Hindlimb muscle (tissue), 1 donor: ENCODE measurements around the gene ZHX3. TPM values are rescaled to one million over a fixed set of nuclear protein-coding genes. Genes with fewer than 3 reads are reported as not detected.
A peak's percentile ranks its signal among the peaks of the same experiment; 100 is the strongest.

ENCODE experiments used
- DNase-seq: peaks from one replicate; pipeline ENCODE4 v3.0.0-alpha.2; 2013
- polyA plus RNA-seq: library from polyadenylated mRNA; unstranded; fragments of 120-200 nt; gene quantifications from one replicate; pipeline ENCODE4 v1.2.1, GENCODE V29; 2013; ENCODE audit not compliant: insufficient read length

ZHX3 gene
- polyA plus RNA-seq, 1 donor: 9.2 TPM

- DNase-seq: no peak
Observed at GRCh38 chr20:41355192-41355591, 37.7 kb upstream of the ZHX3 start.

- no peak for DNase-seq
Observed at GRCh38 chr20:41353530-41353929, 36.0 kb upstream of the ZHX3 start.

- DNase-seq: no peak
Observed at GRCh38 chr20:41352666-41353065, 35.1 kb upstream of the ZHX3 start.

- DNase-seq: no peak
Observed at GRCh38 chr20:41352106-41352505, 34.6 kb upstream of the ZHX3 start.

GRCh38 chr20:41350408-41350962 lies 33.0 kb upstream of the ZHX3 start:
- no peak for DNase-seq

GRCh38 chr20:41349943-41350342 lies 32.4 kb upstream of the ZHX3 start:
- no peak for DNase-seq

GRCh38 chr20:41349266-41349665 lies 31.7 kb upstream of the ZHX3 start:
- DNase-seq: no peak

- no peak for DNase-seq
Observed at GRCh38 chr20:41348430-41349172, 31.1 kb upstream of the ZHX3 start.

GRCh38 chr20:41347523-41348429 lies 30.2 kb upstream of the ZHX3 start:
- DNase-seq: no peak

GRCh38 chr20:41345729-41346067 lies 28.2 kb upstream of the ZHX3 start:
- DNase-seq: no peak

- no peak for DNase-seq
Observed at GRCh38 chr20:41344938-41345728, 27.6 kb upstream of the ZHX3 start.

GRCh38 chr20:41344477-41344876 lies 26.9 kb upstream of the ZHX3 start:
- no peak for DNase-seq

- no peak for DNase-seq
Observed at GRCh38 chr20:41342474-41343464, 25.2 kb upstream of the ZHX3 start.

GRCh38 chr20:41340327-41341055 lies 23.0 kb upstream of the ZHX3 start, which contains the start of gene LPIN3:
Gene LPIN3 (plus strand): TSS chr20:41340821. CDS start chr20:41345804, 4,983 bp downstream.
- peak; percentile 79 for DNase-seq

GRCh38 chr20:41339957-41340326 lies 22.4 kb upstream of the ZHX3 start:
- peak; percentile 72 for DNase-seq

- no peak for DNase-seq
Observed at GRCh38 chr20:41336711-41337492, 19.4 kb upstream of the ZHX3 start.

- DNase-seq: no peak
Observed at GRCh38 chr20:41335591-41335990, 18.1 kb upstream of the ZHX3 start.

GRCh38 chr20:41334443-41335421 lies 17.2 kb upstream of the ZHX3 start:
- DNase-seq: no peak

GRCh38 chr20:41334036-41334435 lies 16.5 kb upstream of the ZHX3 start:
- DNase-seq: no peak
